ENCODE measurements around the gene RFTN1.

Gene RFTN1

DNA sequence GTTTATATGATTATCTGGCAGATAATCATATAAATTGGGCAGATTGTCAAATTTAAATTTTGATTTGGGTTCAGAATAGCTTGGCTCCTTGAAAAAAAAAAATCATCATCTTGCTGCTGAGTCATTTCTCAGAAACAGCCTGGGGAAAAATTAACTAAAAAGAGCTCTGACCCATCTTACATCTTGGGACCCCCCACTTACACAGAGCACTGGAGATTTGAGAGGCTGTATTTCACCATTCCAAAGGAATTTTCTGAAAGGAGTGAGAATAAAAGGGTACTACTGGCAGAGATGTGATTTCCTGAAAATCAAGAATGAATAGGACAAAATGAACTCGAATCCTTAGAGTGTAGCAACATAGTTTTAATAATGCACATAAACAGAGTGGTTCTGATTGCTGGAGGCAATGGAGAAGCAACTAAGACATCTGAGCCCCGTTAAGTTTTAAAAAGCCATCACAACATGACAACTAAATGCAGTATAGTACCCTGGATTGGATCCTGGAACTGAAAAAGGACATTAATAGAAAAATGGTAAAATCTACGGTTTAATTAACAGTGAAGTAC is 97.5 kb downstream of the RFTN1 start:
- ATAC-seq: no peak
- TF ChIP-seq PPARA (CRISPR knock-in tag; IDR thresholded peaks at IDR 0.05; ENCODE audit: borderline replicate concordance): no peak
- no peak for TF ChIP-seq CSDC2 (CRISPR knock-in tag; IDR thresholded peaks at IDR 0.05)
- TF ChIP-seq SNAI2 (CRISPR knock-in tag; IDR thresholded peaks at IDR 0.05): no peak
- TF ChIP-seq, protein P1, sequence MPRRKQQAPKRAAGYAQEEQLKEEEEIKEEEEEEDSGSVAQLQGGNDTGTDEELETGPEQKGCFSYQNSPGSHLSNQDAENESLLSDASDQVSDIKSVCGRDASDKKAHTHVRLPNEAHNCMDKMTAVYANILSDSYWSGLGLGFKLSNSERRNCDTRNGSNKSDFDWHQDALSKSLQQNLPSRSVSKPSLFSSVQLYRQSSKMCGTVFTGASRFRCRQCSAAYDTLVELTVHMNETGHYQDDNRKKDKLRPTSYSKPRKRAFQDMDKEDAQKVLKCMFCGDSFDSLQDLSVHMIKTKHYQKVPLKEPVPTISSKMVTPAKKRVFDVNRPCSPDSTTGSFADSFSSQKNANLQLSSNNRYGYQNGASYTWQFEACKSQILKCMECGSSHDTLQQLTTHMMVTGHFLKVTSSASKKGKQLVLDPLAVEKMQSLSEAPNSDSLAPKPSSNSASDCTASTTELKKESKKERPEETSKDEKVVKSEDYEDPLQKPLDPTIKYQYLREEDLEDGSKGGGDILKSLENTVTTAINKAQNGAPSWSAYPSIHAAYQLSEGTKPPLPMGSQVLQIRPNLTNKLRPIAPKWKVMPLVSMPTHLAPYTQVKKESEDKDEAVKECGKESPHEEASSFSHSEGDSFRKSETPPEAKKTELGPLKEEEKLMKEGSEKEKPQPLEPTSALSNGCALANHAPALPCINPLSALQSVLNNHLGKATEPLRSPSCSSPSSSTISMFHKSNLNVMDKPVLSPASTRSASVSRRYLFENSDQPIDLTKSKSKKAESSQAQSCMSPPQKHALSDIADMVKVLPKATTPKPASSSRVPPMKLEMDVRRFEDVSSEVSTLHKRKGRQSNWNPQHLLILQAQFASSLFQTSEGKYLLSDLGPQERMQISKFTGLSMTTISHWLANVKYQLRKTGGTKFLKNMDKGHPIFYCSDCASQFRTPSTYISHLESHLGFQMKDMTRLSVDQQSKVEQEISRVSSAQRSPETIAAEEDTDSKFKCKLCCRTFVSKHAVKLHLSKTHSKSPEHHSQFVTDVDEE (CRISPR knock-in tag; IDR thresholded peaks at IDR 0.05): no peak
- TF ChIP-seq RARB (CRISPR knock-in tag; IDR thresholded peaks at IDR 0.05): no peak
- no peak for TF ChIP-seq BACH2 (CRISPR knock-in tag; IDR thresholded peaks at IDR 0.05; ENCODE audit: borderline replicate concordance)
- TF ChIP-seq, protein P2, sequence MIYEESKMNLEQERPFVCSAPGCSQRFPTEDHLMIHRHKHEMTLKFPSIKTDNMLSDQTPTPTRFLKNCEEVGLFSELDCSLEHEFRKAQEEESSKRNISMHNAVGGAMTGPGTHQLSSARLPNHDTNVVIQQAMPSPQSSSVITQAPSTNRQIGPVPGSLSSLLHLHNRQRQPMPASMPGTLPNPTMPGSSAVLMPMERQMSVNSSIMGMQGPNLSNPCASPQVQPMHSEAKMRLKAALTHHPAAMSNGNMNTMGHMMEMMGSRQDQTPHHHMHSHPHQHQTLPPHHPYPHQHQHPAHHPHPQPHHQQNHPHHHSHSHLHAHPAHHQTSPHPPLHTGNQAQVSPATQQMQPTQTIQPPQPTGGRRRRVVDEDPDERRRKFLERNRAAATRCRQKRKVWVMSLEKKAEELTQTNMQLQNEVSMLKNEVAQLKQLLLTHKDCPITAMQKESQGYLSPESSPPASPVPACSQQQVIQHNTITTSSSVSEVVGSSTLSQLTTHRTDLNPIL (CRISPR knock-in tag; IDR thresholded peaks at IDR 0.05; ENCODE audit: low read depth): no peak
- no peak for TF ChIP-seq TOX (CRISPR knock-in tag; IDR thresholded peaks at IDR 0.05; ENCODE audit: borderline replicate concordance)
- no peak for TF ChIP-seq ARNTL (CRISPR knock-in tag; IDR thresholded peaks at IDR 0.05; ENCODE audit: borderline replicate concordance, low read depth)
- no peak for TF ChIP-seq ZFP30 (CRISPR knock-in tag; IDR thresholded peaks at IDR 0.05)
- TF ChIP-seq GLIS3 (CRISPR knock-in tag; IDR thresholded peaks at IDR 0.05): no peak

DNA sequence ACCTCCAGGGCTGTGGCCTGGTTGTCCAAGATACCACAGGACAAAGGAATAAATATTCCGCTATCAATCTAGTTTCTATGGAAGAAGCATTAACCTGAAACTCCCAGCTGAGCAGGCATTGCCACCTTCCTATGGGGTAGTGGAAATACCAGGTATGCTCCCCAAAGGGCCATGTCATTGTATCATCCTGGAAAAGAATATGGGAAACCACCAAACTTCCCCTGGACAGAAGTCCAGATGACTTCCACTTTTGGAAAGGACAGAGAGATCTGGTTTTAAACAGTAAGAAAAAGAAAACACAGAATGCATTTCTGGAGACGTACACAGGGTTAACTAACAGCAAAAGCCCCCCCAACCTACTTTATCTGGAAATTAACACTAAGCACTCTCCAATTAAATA is 100.2 kb downstream of the RFTN1 start:
- no peak for ATAC-seq
- TF ChIP-seq, protein P3, sequence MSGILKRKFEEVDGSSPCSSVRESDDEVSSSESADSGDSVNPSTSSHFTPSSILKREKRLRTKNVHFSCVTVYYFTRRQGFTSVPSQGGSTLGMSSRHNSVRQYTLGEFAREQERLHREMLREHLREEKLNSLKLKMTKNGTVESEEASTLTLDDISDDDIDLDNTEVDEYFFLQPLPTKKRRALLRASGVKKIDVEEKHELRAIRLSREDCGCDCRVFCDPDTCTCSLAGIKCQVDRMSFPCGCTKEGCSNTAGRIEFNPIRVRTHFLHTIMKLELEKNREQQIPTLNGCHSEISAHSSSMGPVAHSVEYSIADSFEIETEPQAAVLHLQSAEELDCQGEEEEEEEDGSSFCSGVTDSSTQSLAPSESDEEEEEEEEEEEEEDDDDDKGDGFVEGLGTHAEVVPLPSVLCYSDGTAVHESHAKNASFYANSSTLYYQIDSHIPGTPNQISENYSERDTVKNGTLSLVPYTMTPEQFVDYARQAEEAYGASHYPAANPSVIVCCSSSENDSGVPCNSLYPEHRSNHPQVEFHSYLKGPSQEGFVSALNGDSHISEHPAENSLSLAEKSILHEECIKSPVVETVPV (CRISPR knock-in tag; IDR thresholded peaks at IDR 0.05): no peak
- TF ChIP-seq OSR1 (CRISPR knock-in tag; IDR thresholded peaks at IDR 0.05) (no peak), ZNF565 (CRISPR knock-in tag; conservative IDR thresholded peaks at IDR 0.05; ENCODE audit: low read depth) (no peak), RARB (CRISPR knock-in tag; IDR thresholded peaks at IDR 0.05) (no peak), ZFP30 (CRISPR knock-in tag; IDR thresholded peaks at IDR 0.05) (no peak), ZC3H10 (CRISPR knock-in tag; IDR thresholded peaks at IDR 0.05) (no peak), ARNTL (CRISPR knock-in tag; IDR thresholded peaks at IDR 0.05; ENCODE audit: borderline replicate concordance, low read depth) (no peak), TCF4 (CRISPR knock-in tag; IDR thresholded peaks at IDR 0.05; ENCODE audit: borderline replicate concordance) (no peak), ZNF8 (CRISPR knock-in tag; IDR thresholded peaks at IDR 0.05) (no peak), BACH2 (CRISPR knock-in tag; IDR thresholded peaks at IDR 0.05; ENCODE audit: borderline replicate concordance) (no peak), SNAI2 (CRISPR knock-in tag; IDR thresholded peaks at IDR 0.05) (no peak), TOX (CRISPR knock-in tag; IDR thresholded peaks at IDR 0.05; ENCODE audit: borderline replicate concordance) (no peak), ESRRG (CRISPR knock-in tag; IDR thresholded peaks at IDR 0.05) (no peak)
- TF ChIP-seq, protein P1 (CRISPR knock-in tag; IDR thresholded peaks at IDR 0.05): no peak
- TF ChIP-seq, protein P4, sequence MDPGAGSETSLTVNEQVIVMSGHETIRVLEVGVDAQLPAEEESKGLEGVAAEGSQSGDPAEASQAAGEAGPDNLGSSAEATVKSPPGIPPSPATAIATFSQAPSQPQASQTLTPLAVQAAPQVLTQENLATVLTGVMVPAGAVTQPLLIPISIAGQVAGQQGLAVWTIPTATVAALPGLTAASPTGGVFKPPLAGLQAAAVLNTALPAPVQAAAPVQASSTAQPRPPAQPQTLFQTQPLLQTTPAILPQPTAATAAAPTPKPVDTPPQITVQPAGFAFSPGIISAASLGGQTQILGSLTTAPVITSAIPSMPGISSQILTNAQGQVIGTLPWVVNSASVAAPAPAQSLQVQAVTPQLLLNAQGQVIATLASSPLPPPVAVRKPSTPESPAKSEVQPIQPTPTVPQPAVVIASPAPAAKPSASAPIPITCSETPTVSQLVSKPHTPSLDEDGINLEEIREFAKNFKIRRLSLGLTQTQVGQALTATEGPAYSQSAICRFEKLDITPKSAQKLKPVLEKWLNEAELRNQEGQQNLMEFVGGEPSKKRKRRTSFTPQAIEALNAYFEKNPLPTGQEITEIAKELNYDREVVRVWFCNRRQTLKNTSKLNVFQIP (CRISPR knock-in tag; IDR thresholded peaks at IDR 0.05; ENCODE audit: borderline replicate concordance, low read depth): no peak
- TF ChIP-seq, protein P5, sequence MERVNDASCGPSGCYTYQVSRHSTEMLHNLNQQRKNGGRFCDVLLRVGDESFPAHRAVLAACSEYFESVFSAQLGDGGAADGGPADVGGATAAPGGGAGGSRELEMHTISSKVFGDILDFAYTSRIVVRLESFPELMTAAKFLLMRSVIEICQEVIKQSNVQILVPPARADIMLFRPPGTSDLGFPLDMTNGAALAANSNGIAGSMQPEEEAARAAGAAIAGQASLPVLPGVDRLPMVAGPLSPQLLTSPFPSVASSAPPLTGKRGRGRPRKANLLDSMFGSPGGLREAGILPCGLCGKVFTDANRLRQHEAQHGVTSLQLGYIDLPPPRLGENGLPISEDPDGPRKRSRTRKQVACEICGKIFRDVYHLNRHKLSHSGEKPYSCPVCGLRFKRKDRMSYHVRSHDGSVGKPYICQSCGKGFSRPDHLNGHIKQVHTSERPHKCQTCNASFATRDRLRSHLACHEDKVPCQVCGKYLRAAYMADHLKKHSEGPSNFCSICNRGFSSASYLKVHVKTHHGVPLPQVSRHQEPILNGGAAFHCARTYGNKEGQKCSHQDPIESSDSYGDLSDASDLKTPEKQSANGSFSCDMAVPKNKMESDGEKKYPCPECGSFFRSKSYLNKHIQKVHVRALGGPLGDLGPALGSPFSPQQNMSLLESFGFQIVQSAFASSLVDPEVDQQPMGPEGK (CRISPR knock-in tag; IDR thresholded peaks at IDR 0.05; ENCODE audit: borderline replicate concordance): no peak
- TF ChIP-seq, protein P2 (CRISPR knock-in tag; IDR thresholded peaks at IDR 0.05; ENCODE audit: low read depth): no peak
